GM19193 (cell line): ENCODE results near the gene DTNB.

ENCODE experiments used
- POLR2A ChIP-seq: IDR thresholded peaks from 4 replicates; pipeline ENCODE4 v1.6.1; 2011; ENCODE audit not compliant: insufficient read depth, insufficient read length; ENCODE audit errors: extremely low read depth

Gene DTNB

GRCh38 chr2:25545899-25546298 lies 127.5 kb downstream of the DTNB start:
- no peak for TF ChIP-seq POLR2A

GRCh38 chr2:25544445-25544844 lies 128.9 kb downstream of the DTNB start:
- TF ChIP-seq POLR2A: no peak

GRCh38 chr2:25543939-25544338 lies 129.4 kb downstream of the DTNB start:
- TF ChIP-seq POLR2A: no peak

DNA sequence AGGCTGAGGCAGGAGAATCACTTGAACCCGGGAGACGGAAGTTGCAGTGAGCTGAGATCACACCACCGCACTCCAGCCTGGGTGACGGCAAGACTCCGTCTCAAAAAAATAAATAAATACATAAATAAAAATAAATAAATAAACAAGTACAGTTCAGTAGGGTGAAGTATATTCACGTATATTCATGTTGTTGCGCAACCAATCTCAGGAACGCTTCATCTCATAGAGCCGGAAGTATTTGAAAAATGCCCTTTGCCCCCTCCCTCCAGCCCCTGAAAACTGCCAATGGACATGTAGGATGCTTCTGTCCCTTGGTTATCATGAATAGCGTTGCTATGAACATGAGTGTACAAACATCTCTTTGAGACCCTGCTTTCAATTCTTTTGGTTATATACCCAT lies 132.0 kb downstream of the DTNB start:
- no peak for TF ChIP-seq POLR2A

- no peak for TF ChIP-seq POLR2A
These were observed 134.2 kb downstream of the DTNB start for GRCh38 chr2:25539136-25539535.

DNA sequence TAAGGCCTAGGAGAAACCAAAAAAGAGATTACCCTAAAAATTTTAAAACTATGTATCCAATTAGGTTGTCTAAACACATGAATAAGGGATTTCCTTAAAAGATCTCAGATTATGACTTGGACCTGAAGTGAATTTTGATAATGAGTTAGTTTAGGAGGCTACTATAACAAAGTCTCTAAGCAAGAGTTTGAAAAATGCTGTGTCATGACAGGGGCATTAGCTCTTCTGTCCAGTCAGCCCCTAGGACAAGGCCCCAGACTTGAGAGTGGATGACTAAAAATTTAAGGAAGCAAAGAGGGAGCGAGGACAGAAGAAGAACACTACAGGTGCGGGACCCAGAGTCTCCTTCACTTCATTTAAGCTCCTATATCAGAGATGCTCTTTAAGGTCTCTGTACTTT lies 135.9 kb downstream of the DTNB start:
- TF ChIP-seq POLR2A: no peak

- TF ChIP-seq POLR2A: no peak
These were observed 138.9 kb downstream of the DTNB start for GRCh38 chr2:25534455-25534854.

DNA sequence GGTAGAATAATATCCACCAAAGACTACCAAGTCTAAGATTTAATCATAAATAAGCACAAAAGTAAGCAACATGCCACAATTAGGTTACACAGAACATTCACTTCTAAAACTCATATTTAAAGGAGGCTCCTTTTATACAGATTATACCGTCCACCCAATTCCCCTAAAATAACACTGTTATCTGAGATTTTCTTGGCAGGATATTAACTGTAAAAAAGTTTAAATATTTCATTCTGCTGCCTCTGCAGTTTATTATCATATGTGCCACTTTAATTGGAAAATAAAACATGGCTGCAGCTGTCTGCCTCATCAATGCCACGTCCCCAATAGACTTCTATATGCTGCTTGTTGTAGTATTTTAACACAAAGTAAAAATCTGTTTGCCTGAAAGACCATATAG lies 140.9 kb downstream of the DTNB start:
- no peak for TF ChIP-seq POLR2A

DNA sequence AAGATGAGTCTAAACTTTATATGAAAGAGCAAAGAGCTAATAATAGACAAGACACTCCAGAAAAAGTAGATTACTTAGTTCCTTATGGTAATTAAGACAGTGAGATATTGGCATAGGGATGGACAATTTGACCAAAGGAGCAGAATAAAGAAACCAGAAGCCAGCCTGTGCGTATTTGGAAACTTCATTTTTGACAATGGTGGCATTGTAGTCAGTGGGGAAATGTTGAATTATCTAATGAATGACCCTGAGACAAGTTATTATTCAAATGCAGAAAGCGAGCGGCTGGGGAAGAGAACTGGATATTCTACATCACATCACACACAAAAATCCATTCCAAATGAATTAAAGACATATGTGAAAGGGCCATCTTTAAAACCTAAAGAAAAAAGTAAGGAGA lies 144.3 kb downstream of the DTNB start:
- no peak for TF ChIP-seq POLR2A

GRCh38 chr2:25528173-25528572 lies 145.2 kb downstream of the DTNB start:
- TF ChIP-seq POLR2A: no peak

DNA sequence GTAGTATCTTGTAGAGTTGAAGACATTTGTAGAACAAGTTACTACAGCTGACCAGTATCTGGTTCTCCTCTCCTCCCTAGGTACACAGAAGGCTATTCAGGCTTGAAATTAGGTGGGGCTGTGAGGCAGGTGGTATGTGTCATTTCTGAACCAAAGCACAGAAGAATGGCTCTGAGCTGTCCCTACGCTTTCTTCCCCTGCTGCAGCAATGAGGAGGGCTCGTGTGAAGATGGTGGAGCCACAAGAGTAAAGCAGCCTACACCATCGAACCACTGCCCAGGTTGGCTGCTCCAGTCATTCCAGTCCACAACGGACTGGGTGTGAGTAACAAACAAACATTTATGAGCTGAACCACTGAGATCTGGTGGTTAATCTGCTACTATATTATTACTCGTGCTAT lies 148.9 kb downstream of the DTNB start:
- TF ChIP-seq POLR2A: no peak

DNA sequence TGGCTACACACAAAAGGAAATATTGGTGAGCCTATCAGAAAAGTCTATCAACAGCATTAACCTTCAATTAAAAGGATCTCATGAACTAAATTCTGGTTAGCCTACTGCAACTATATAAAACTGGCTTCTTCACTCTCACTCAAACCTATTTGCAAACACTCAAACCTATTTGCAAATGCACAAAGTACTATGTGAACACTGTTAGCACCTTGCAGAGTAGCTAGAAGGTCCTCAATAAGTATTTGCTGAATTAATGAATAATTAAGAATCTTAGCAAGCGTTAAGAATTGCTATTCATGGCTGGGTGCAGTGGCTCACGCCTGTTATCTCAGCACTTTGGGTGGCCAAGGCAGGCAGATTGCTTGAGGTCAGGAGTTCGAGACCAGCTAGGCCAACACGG lies 150.3 kb downstream of the DTNB start:
- TF ChIP-seq POLR2A: no peak

DNA sequence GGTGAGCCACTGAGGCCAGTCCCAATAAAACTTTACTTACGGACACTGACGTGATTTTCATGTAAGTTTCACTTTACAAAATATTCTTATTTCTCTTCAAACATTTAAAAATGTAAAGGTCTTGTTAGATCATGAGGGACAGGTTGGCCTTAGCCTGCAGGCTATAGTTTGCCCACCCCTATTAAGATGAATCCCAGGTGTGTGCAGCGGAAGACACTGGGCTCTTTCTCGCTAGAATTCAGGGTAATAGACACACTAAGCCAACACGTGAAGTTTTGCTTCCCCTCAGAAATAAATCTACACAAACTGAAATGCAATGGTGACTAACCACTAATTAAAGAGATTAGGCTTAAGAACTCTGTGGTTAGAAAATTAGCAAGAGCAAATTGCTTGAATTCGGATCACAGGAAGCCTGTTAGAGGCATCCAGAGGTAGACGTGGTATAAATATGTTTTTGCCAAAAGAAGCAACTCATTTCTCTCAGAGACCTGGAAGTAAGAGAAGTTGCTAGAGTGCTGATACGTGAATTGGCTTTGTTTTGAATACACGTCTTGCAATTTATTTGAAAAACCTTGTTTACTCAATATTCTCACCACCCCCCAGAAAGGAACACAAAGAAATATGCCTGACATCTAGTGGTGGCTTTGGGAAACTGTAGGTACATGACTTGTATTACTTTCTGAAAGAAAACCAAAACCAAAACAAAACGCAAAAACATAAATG lies 151.6 kb downstream of the DTNB start:
- TF ChIP-seq POLR2A: no peak

GRCh38 chr2:25521126-25521525 lies 152.3 kb downstream of the DTNB start:
- no peak for TF ChIP-seq POLR2A

DNA sequence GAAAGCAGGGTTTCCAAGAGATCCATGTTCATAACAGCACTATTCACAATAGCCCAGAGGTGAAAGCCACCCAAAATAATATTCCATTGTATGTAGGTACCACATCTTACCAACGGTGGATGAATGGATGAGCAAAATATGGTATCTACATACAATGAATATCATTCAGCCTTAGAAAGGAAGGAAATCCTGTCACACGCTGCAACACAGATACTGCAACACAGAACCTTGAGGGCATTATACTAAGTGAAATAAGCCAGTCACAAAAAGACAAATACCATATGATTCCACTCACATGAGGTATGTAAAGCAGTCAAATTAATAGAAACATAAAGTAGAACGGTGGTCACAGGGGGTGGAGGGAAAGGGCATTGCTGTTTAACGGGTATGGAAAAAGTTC lies 155.7 kb downstream of the DTNB start:
- TF ChIP-seq POLR2A: no peak

GRCh38 chr2:25514043-25514637 lies 159.2 kb downstream of the DTNB start:
- TF ChIP-seq POLR2A: no peak
